GM12864 (cell line): Measurements from ENCODE around the gene IGSF3.
"Not testable (repeated sequence)": the region's sequence is repeated elsewhere in the genome, so short reads cannot be mapped to it uniquely, and the experiment has no call there.

Source experiments
- DNase-seq: peaks from one replicate; pipeline ENCODE4 v3.0.0-alpha.2; 2011; ENCODE audit warnings: low read depth
- H3K4me3 ChIP-seq: 2 replicates; pipeline ENCODE4 v1.5.1; 2011; ENCODE audit warnings: mild to moderate bottlenecking, low read depth, low read length, control low read depth
- CTCF ChIP-seq: IDR thresholded peaks from 2 replicates; pipeline ENCODE4 v1.5.1; 2011; ENCODE audit warnings: low read depth, mild to moderate bottlenecking, moderate library complexity, low read length, control low read depth, inconsistent platforms; ENCODE audit errors: missing control alignments

IGSF3 gene

GRCh38 chr1:116630057-116630456 is 37.5 kb downstream of the IGSF3 start:
- not testable (repeated sequence) for H3K4me3 ChIP-seq, DNase-seq
- peak; percentile 43 for TF ChIP-seq CTCF

GRCh38 chr1:116629441-116629840 is 38.1 kb downstream of the IGSF3 start:
- not testable (repeated sequence) for H3K4me3 ChIP-seq, DNase-seq

- TF ChIP-seq CTCF, result no peak
- peak; percentile 41 for DNase-seq
- no peak overlapping the region for H3K4me3 ChIP-seq
These were observed 39.1 kb downstream of the IGSF3 start for GRCh38 chr1:116628448-116628847.

GRCh38 chr1:116627357-116627756 is 40.2 kb downstream of the IGSF3 start:
- not testable (repeated sequence) for H3K4me3 ChIP-seq, DNase-seq

- not testable (repeated sequence) for DNase-seq, H3K4me3 ChIP-seq
These were observed 40.6 kb downstream of the IGSF3 start for GRCh38 chr1:116626915-116627314.

GRCh38 chr1:116625155-116625554 is 42.4 kb downstream of the IGSF3 start:
- not testable (repeated sequence) for DNase-seq, H3K4me3 ChIP-seq

- DNase-seq, result no peak
These were observed 43.5 kb downstream of the IGSF3 start for GRCh38 chr1:116624040-116624439.

GRCh38 chr1:116622496-116622895 is 45.0 kb downstream of the IGSF3 start:
- not testable (repeated sequence) for H3K4me3 ChIP-seq, DNase-seq

More at GRCh38 chr1:116624040-116624439, 43.5 kb downstream of the IGSF3 start:
- TF ChIP-seq CTCF, result no peak
- H3K4me3 ChIP-seq, result no peak overlapping the region

- not testable (repeated sequence) for H3K4me3 ChIP-seq, DNase-seq
These were observed 45.8 kb downstream of the IGSF3 start for GRCh38 chr1:116621756-116622155.

- not testable (repeated sequence) for DNase-seq
These were observed 47.1 kb downstream of the IGSF3 start for GRCh38 chr1:116620392-116620791.

GRCh38 chr1:116619106-116619505 is 48.4 kb downstream of the IGSF3 start:
- not testable (repeated sequence) for DNase-seq, H3K4me3 ChIP-seq

More at GRCh38 chr1:116620392-116620791, 47.1 kb downstream of the IGSF3 start:
- H3K4me3 ChIP-seq, result not testable (repeated sequence)

- not testable (repeated sequence) for DNase-seq, H3K4me3 ChIP-seq
These were observed 49.7 kb downstream of the IGSF3 start for GRCh38 chr1:116617808-116618207.

- not testable (repeated sequence) for H3K4me3 ChIP-seq, DNase-seq
These were observed 53.7 kb downstream of the IGSF3 start for GRCh38 chr1:116613825-116614224.

GRCh38 chr1:116609801-116610371 is 57.6 kb downstream of the IGSF3 start:
- DNase-seq, H3K4me3 ChIP-seq: not testable (repeated sequence)

- not testable (repeated sequence) for DNase-seq, H3K4me3 ChIP-seq
These were observed 58.7 kb downstream of the IGSF3 start for GRCh38 chr1:116608841-116609240.

GRCh38 chr1:116608151-116608550 is 59.4 kb downstream of the IGSF3 start:
- not testable (repeated sequence) for H3K4me3 ChIP-seq, DNase-seq

GRCh38 chr1:116607463-116607862 is 60.1 kb downstream of the IGSF3 start:
- H3K4me3 ChIP-seq, DNase-seq: not testable (repeated sequence)
